GM12878 (cell line): ENCODE data around the gene NOVA1. TPM values are rescaled to one million over a fixed set of nuclear protein-coding genes. Genes with fewer than 3 reads are reported as not detected.

Experiments
- ATAC-seq: fragments of 200-7000 bp; cut with Tn5 transposase; 3 replicates; pipeline ENCODE4 v1.9.1; 2020; ENCODE audit warnings: mild to moderate bottlenecking, moderate library complexity
- BruUV-seq: library from RNA; stranded (reverse); fragments of 400-500 nt; replicated peaks from 2 replicates; lab custom pipeline; 2021; lab: Mats Ljungman, UMichigan
- CTCF ChIA-PET: fragments of 300-600 bp; sonication (Branson Sonifier 250); formaldehyde crosslinking; extraction: SDS; loops from one replicate; lab custom pipeline; 2021; ENCODE audit warnings: inconsistent platforms; lab: Yijun Ruan, JAX
- POLR2A ChIA-PET: fragments of 350-600 bp; formaldehyde crosslinking; extraction: SDS; loops from one replicate; lab custom pipeline; 2021; ENCODE audit warnings: inconsistent platforms; lab: Charles Lee
- RAD21 ChIA-PET: fragments of 300-600 bp; sonication (Branson Sonifier 250); formaldehyde crosslinking; loops from one replicate; lab custom pipeline; 2023; ENCODE audit warnings: antibody characterized with exemption; ENCODE audit not compliant: unreplicated experiment; lab: Charles Lee
- SMC1A ChIA-PET: fragments of 300-600 bp; sonication (Branson Sonifier 250); formaldehyde crosslinking; loops from one replicate; lab custom pipeline; 2023; ENCODE audit not compliant: unreplicated experiment, uncharacterized antibody; lab: Charles Lee
- DNase-seq: peaks from one replicate; pipeline ENCODE4 v3.0.0-alpha.2; 2011; ENCODE audit warnings: low read depth, low spot score
- FAIRE-seq: peaks from 3 replicates; lab custom pipeline; 2011; peaks lifted over from hg19 to GRCh38; lab: Jason Lieb, UNC
- H2AFZ ChIP-seq: 2 replicates; pipeline ENCODE4 v1.6.0; 2011; ENCODE audit warnings: low read depth, low read length, control low read depth; ENCODE audit not compliant: control insufficient read depth
- H3K27ac ChIP-seq: 2 replicates; pipeline ENCODE4 v1.5.1; 2011; ENCODE audit warnings: control low read depth; ENCODE audit not compliant: control insufficient read depth, insufficient read depth
- H3K27me3 ChIP-seq, 2 experiments: replicated peaks in 1 of 2; 2 replicates each; pipeline versions ENCODE4 v1.6.0 to v1.6.1; 2011; ENCODE audit warnings: low read length in 1 of 2; ENCODE audit not compliant: control insufficient read depth in 2 of 2, insufficient read depth in 2 of 2
- H3K36me3 ChIP-seq, 2 experiments: 2 replicates each; pipeline ENCODE4 v1.5.1; 2011; ENCODE audit warnings: low read length in 1 of 2; ENCODE audit not compliant: control insufficient read depth in 2 of 2, insufficient read depth in 2 of 2
- H3K4me1 ChIP-seq: 2 replicates; pipeline ENCODE4 v1.6.1; 2011; ENCODE audit warnings: mild to moderate bottlenecking, low read length, moderate library complexity, mixed read lengths; ENCODE audit not compliant: control insufficient read depth, insufficient read depth
- H3K4me2 ChIP-seq: 2 replicates; pipeline ENCODE4 v1.6.0; 2011; ENCODE audit warnings: control low read depth; ENCODE audit not compliant: control insufficient read depth, insufficient read depth
- H3K4me3 ChIP-seq: fragments of 200-600 bp; sonication (generic); 2 replicates; pipeline ENCODE4 v1.5.1; 2016
- H3K79me2 ChIP-seq: 2 replicates; pipeline ENCODE4 v1.6.0; 2011; ENCODE audit warnings: low read length; ENCODE audit not compliant: control insufficient read depth, insufficient read depth
- H3K9ac ChIP-seq: 2 replicates; pipeline ENCODE4 v1.8.0; 2011; ENCODE audit warnings: low read length, control low read depth, mixed read lengths; ENCODE audit not compliant: control insufficient read depth, insufficient read depth
- H3K9me3 ChIP-seq: replicated peaks from 3 replicates; pipeline ENCODE4 v1.5.1; 2011; ENCODE audit warnings: mild to moderate bottlenecking, low read length; ENCODE audit not compliant: control insufficient read depth, insufficient read depth
- H4K20me1 ChIP-seq: 2 replicates; pipeline ENCODE4 v1.6.0; 2011; ENCODE audit not compliant: control insufficient read depth, insufficient read depth
- ATF7 ChIP-seq: fragments of 450-650 bp; IDR thresholded peaks from 2 replicates; pipeline ENCODE4 v1.6.1; 2016; ENCODE audit warnings: low read depth, mild to moderate bottlenecking
- CHD2 ChIP-seq: IDR thresholded peaks from 2 replicates; pipeline ENCODE4 v1.6.1; 2011; ENCODE audit warnings: low read depth, low read length, improper control_type of control experiment, borderline replicate concordance
- ETV6 ChIP-seq, 2 experiments: fragments of 450-650 bp in 1 of 2; IDR thresholded peaks in 1 of 2; conservative IDR thresholded peaks in 1 of 2; 2 replicates each; pipeline ENCODE4 v1.6.1; 2014; ENCODE audit warnings: antibody characterized with exemption in 1 of 2, borderline replicate concordance in 1 of 2, low read depth in 1 of 2, mild to moderate bottlenecking in 1 of 2, moderate library complexity in 1 of 2
- IRF3 ChIP-seq: fragments of 450-650 bp; IDR thresholded peaks from 2 replicates; pipeline ENCODE4 v1.6.1; 2014; ENCODE audit warnings: mild to moderate bottlenecking
- KDM1A ChIP-seq: fragments of 200-600 bp; sonication (generic); IDR thresholded peaks from 2 replicates; pipeline ENCODE4 v1.6.1; 2016; ENCODE audit warnings: borderline replicate concordance
- MYC ChIP-seq: IDR thresholded peaks from 2 replicates; pipeline ENCODE4 v1.6.1; 2011; ENCODE audit warnings: mild to moderate bottlenecking, low read length, moderate library complexity, inconsistent platforms; ENCODE audit not compliant: insufficient read depth, insufficient replicate concordance, insufficient read length, severe bottlenecking
- RAD21 ChIP-seq: IDR thresholded peaks from 2 replicates; pipeline ENCODE4 v1.6.1; 2011; ENCODE audit warnings: mild to moderate bottlenecking, low read depth, low read length, moderate library complexity; ENCODE audit not compliant: insufficient read depth
- RAD51 ChIP-seq: fragments of 450-650 bp; IDR thresholded peaks from 2 replicates; pipeline ENCODE4 v1.6.1; 2016; ENCODE audit warnings: moderate library complexity, mild to moderate bottlenecking, inconsistent platforms
- SUZ12 ChIP-seq: fragments of 200-600 bp; sonication (generic); IDR thresholded peaks from one replicate; pipeline ENCODE4 v1.6.1; 2018; ENCODE audit warnings: antibody characterized with exemption, mild to moderate bottlenecking; ENCODE audit not compliant: unreplicated experiment
- TCF7 ChIP-seq: IDR thresholded peaks from 2 replicates; pipeline ENCODE4 v1.6.1; 2014; ENCODE audit warnings: antibody characterized with exemption, borderline replicate concordance
- WRNIP1 ChIP-seq: IDR thresholded peaks from 2 replicates; pipeline ENCODE4 v1.6.1; 2011; ENCODE audit warnings: low read depth, low read length, improper control_type of control experiment, borderline replicate concordance
- ZNF217 ChIP-seq: fragments of 450-650 bp; IDR thresholded peaks from 2 replicates; pipeline ENCODE4 v1.6.1; 2017; ENCODE audit warnings: antibody characterized with exemption, mild to moderate bottlenecking
- WGBS: methylation state at CpG from one replicate; pipeline ENCODE4 v1.1.6; 2016; ENCODE audit warnings: low lambda C conversion rate; ENCODE audit not compliant: insufficient replicate concordance, insufficient coverage; ENCODE audit errors: missing lambda C conversion rate; 5-methylcytosine and 5-hydroxymethylcytosine counted together
- in situ Hi-C: fragments of 300-500 bp; cut with MboI; formaldehyde crosslinking; loops from 9 replicates; pipeline ENCODE4 v1.14.3; 2018; ENCODE audit warnings: mixed read lengths
- intact Hi-C: fragments of 100-400 bp; cut with micrococcal nuclease; formaldehyde crosslinking; loops from one replicate; pipeline ENCODE4 v1.14.2; 2022; ENCODE audit not compliant: unreplicated experiment
- polyA plus RNA-seq, 11 experiments: library from polyadenylated mRNA; depleted of rRNA in 4 of 11; unstranded in 6 of 11; stranded (reverse) in 5 of 11; fragments of >200 nt; fragmentation: Nextera tagmentation in 4 of 11; fragmentation: Illumina TruSeq in 1 of 11; extraction: Ambion mirVana in 4 of 11; extraction: Trizol in 1 of 11; gene quantifications; 1 replicate in 1 of 11; 2 replicates in 10 of 11; pipeline versions ENCODE4 v1.2.1 to v1.2.3, GENCODE V29; 2011 to 2016; ENCODE audit warnings: inconsistent platforms in 2 of 11, missing spikeins in 2 of 11, low read depth in 1 of 11
- total RNA-seq, 4 experiments: library from RNA; depleted of rRNA in 3 of 4; stranded (reverse); fragments of >200 nt in 3 of 4; fragmentation: Illumina TruSeq in 1 of 4; extraction: Trizol in 1 of 4; gene quantifications; 2 replicates each; pipeline versions ENCODE4 v1.2.1 to v1.2.3, GENCODE V29; 2013 to 2021

Gene NOVA1
- total and polyA plus RNA-seq, 10 of the 15 experiments (the other 5 are each of a cell fraction or from before 2014, with no cell fraction given) = 0.05 to 0.41 TPM; not detected in 8

DNA sequence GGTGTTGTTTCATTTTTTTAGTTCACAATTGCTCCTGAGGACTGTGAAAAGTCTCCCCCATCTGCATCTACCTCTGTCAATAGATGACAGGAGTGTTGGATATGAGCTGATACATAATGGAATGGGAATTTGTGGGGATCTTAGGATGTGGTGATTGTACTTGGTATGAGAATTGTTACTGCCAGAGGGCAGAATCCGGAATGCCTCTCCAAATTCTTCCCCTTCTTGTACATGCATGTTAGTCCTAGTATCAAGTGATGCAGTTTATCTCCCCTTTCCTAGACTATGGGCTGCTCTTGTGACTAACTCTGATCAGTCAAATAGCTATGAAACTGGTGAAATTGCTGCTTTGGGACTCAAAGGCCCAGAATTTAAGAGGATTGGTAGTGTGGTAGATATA lies 24.8 kb upstream of the NOVA1 start:
- Histone ChIP-seq H4K20me1 (no peaks in the 10 kb centered on the region), H3K79me2 (no peaks in the 10 kb centered on the region), H3K27ac (no peak overlapping the region), H3K36me3 (no peaks in the 10 kb centered on the region), H3K4me2 (no peak overlapping the region), H3K9ac (no peak overlapping the region), H3K27me3 (no peaks in the 10 kb centered on the region), H3K4me3 (no peak overlapping the region), H3K4me1 (no peaks in the 10 kb centered on the region), H3K9me3 (no peaks in the 10 kb centered on the region; the same call in 2 of the 3 replicates), H2AFZ (no peak overlapping the region)
- no TSS peak for BruUV-seq
- CTCF ChIA-PET = no interaction called here
- in situ Hi-C loops = no loop called here
- FAIRE-seq (no peak), ATAC-seq (no peak), DNase-seq (no peak)
- SMC1A ChIA-PET = no interaction called here
- intact Hi-C loops = no loop called here
- POLR2A ChIA-PET = no interaction called here
- RAD21 ChIA-PET = no interaction called here
- 0% methylated on average over 1 of the region's 1 CpG for WGBS
- TF ChIP-seq IRF3 = no peak
- no peak for TF ChIP-seq ZNF217

- Histone ChIP-seq H3K4me1 (no peaks in the 10 kb centered on the region), H2AFZ (no peak overlapping the region), H3K9me3 (no peaks in the 10 kb centered on the region; the same call in 2 of the 3 replicates), H3K27me3 (no peaks in the 10 kb centered on the region), H3K4me2 (no peak overlapping the region), H3K9ac (no peak overlapping the region), H3K36me3 (no peaks in the 10 kb centered on the region), H3K27ac (no peak overlapping the region), H3K79me2 (no peaks in the 10 kb centered on the region), H3K4me3 (no peak overlapping the region), H4K20me1 (no peaks in the 10 kb centered on the region)
- intact Hi-C loops (no loop called here), in situ Hi-C loops (no loop called here)
- FAIRE-seq (no peak), DNase-seq (no peak), ATAC-seq (no peak)
- BruUV-seq = no TSS peak
- RAD21 ChIA-PET = no interaction called here
- SMC1A ChIA-PET = no interaction called here
- CTCF ChIA-PET = no interaction called here
- WGBS = 15% methylated on average over 2 of the region's 2 CpGs
- POLR2A ChIA-PET = no interaction called here
- TF ChIP-seq RAD51 (no peak), ATF7 (no peak), TCF7 (no peak), WRNIP1 (no peak), RAD21 (no peak), CHD2 (no peak), KDM1A (no peak), MYC (no peak), ETV6 (conservative IDR thresholded peaks at IDR 0.05 in 1 of 2, IDR thresholded peaks at IDR 0.05 in 1 of 2; ENCODE audit: borderline replicate concordance in 1 of 2, low read depth in 1 of 2) (no peak), SUZ12 (no peak), ZNF217 (no peak)
Observed at GRCh38 chr14:26621807-26622560, 24.2 kb upstream of the NOVA1 start.
